HG02840 (cell line): ENCODE results near the gene SH2D4B.

ENCODE experiments used
- ATAC-seq: cut with Tn5 transposase; IDR thresholded peaks from one replicate; pipeline ENCODE4 v1.9.1; 2021; ENCODE audit warnings: mild to moderate bottlenecking, moderate library complexity, moderate number of reproducible peaks; ENCODE audit not compliant: unreplicated experiment, low FRiP score

SH2D4B gene

GRCh38 chr10:80669485-80669884 is 131.8 kb downstream of the SH2D4B start:
- ATAC-seq: no peak

DNA sequence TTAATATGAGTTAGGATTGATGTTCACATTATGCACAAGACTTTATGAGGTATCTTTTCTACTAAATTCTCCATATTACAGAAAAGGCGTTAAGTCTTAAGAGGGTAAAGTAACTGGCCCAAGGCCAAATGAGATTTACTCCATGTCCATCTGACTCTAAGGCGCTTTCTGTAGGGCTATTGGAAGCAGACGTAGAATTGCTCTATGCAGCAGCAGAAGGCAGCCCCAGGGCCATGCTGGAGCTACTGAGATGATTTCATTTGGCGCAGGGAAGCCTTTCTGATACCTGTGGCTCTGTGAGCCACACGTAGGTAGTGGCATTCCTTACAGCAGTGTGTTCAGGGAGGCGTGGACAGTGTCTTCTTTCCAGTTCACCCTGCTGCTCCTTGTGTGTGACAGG is 133.1 kb downstream of the SH2D4B start:
- ATAC-seq: no peak

- no peak for ATAC-seq
These were observed 134.1 kb downstream of the SH2D4B start for GRCh38 chr10:80671847-80672246.

DNA sequence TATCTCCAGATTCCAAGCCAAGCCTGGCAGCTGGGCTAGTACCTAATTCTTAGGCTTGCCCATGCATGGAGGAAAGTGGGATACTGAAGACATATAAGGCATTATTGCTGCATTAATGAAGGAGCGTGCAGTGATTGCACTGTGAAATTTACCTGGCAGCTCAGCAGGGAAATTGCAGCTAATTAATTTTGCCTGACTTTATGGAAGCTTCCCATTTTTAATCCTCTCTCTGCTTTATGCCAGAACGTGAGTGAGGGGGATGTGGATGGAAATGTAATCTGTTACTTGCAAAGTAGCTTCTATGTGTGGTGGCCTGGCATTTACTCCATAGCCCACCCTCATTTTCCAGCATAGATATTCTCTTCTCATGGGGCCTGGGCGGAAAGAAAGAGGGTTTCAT is 134.9 kb downstream of the SH2D4B start:
- ATAC-seq: no peak

- no peak for ATAC-seq
These were observed 137.1 kb downstream of the SH2D4B start for GRCh38 chr10:80674809-80675208.

DNA sequence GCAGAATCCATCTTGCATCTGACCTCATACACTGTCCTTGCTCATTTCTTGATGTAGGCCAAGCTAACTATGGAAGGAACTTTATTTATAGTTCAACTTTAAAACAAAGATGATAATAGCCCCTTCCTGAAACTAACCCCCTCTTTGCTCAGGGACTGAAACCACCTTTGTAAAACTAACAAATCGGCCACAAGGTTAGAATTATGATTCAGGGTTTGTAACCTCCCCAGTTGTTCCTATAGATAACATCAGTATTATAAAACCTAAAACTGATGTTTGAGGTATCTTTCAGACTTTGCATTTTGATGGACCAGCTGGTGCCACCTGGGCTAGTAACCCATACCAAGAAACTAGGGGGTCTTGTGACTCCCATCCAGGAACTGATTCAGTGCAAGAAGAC is 143.4 kb downstream of the SH2D4B start:
- ATAC-seq: no peak

DNA sequence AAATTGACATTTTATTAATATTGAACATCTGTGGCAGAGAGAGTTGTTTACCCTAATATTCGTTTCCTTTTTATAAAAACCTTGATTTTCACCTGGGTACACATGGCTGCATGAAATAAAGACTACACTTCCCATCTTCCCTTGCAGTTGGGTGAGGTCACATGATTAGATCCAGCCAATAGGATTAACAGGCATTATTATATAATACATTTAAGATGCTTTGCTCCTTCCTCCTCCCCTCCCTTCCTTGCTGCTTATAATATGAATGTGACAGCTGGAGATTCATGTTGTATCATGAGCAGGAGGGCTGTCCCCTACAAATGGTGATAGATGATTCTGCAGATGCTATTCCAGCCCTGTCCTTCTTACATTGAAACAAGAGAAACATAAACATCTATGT is 146.6 kb downstream of the SH2D4B start:
- ATAC-seq: no peak

GRCh38 chr10:80685355-80685754 is 147.7 kb downstream of the SH2D4B start:
- ATAC-seq: no peak

DNA sequence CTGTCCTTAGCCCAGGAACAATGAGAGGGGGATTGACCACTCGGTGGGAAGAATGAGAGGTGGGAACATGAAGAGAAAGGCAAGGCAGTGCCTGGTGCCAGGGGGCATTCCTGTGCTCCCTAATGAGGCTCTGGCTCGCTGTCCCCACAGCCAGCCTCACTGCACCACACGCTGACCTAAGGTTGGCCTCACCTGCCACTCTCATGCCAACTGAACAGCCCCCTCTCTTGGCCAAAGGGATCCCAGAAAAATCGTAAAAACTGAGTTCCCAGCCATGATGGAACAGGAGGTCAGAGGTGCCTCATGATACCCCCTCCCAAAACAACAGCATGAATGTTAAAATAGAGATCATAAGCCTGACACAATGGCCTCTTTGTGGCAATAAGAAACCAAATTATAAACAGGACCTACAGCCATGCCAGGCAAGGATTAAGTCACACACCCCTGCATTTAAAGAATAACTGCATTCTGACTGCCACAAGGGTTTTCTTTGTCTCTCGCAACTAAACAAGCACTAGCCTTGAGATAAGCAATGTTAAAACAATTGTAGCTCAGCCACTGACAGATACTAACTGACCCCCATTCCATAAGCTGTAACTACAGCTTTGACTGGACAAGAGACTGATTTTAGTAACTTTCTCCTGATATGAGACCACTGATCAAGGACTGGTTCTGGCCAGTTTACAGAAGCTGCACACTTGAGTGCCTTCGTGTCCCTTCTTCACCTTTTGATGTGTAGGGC is 149.2 kb downstream of the SH2D4B start:
- no peak for ATAC-seq

DNA sequence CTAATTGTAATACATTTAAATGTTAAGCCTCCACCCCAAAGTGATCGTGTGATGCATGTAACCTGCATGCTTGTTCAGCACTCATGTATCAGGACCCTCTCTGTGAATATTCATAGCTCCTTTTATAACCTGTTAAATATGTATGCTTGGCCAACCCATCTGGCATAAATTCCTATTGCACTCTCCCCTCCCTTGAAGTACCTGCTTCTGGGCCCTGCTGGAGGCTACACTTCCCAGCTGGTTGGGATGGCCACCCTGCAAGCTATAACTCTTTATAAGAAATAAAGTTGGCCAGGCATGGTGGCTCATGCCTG is 149.7 kb downstream of the SH2D4B start:
- no peak for ATAC-seq

- ATAC-seq: no peak
These were observed 152.7 kb downstream of the SH2D4B start for GRCh38 chr10:80690434-80690833.

DNA sequence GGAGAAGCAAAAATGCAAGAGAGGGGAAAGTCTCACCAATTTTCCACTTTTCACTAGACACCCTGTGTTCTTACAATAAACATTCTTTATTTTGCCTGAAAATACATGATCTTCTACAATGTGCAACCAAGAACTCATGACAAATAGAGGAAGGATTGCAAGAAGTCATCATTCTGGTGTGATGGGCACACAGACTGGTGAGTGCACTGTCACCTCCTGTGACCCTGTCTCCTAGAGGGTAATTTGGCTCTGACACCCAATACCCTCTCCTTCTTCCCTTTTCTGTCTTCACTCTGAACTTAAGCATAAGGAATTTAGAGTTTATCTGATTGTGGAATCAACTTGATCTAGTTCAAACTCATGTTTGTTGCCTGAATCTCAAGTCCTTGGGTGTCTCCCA is 153.7 kb downstream of the SH2D4B start:
- no peak for ATAC-seq

GRCh38 chr10:80693565-80693964 is 155.9 kb downstream of the SH2D4B start:
- ATAC-seq: no peak

DNA sequence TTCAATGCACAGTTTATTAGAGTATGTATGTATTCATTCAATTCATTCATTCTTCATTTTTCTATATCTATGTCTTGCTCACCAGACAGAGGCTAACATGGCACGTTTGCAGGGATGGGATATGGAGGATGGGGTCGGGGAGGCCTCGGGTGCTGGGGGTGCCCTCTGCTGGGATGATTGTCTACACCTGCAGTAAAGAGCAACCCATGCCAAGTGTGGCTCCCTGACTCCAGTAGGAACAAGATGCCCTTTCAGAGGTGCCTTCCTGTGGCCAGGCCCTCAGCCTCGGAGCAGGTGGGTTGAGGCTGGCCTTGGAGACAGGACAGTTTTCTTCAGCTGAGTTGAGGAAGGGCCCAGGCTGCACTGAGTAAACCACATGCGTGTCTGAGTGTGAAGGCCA is 157.2 kb downstream of the SH2D4B start:
- no peak for ATAC-seq
